Ishikawa (cell line): ENCODE data around the gene AGRP.

Experiments used
- CEBPB ChIP-seq: IDR thresholded peaks from 2 replicates; pipeline ENCODE4 v1.6.1; 2012
- CREB1 ChIP-seq: IDR thresholded peaks from 2 replicates; pipeline ENCODE4 v1.6.1; 2012; ENCODE audit warnings: low read depth
- EGR1 ChIP-seq: IDR thresholded peaks from 2 replicates; pipeline ENCODE4 v1.6.1; 2012
- EP300 ChIP-seq: IDR thresholded peaks from 2 replicates; pipeline ENCODE4 v1.6.1; 2012; ENCODE audit warnings: borderline replicate concordance
- NFIC ChIP-seq: IDR thresholded peaks from 2 replicates; pipeline ENCODE4 v1.6.1; 2012
- RAD21 ChIP-seq: IDR thresholded peaks from 2 replicates; pipeline ENCODE4 v1.6.1; 2012; ENCODE audit warnings: low read depth
- TAF1 ChIP-seq: IDR thresholded peaks from 2 replicates; pipeline ENCODE4 v1.6.1; 2012; ENCODE audit warnings: low read depth, mild to moderate bottlenecking
- TCF12 ChIP-seq: IDR thresholded peaks from 2 replicates; pipeline ENCODE4 v1.6.1; 2012; ENCODE audit warnings: low read depth
- YY1 ChIP-seq: IDR thresholded peaks from 2 replicates; pipeline ENCODE4 v1.6.1; 2012; ENCODE audit warnings: low read depth
- ZBTB7A ChIP-seq: IDR thresholded peaks from 2 replicates; pipeline ENCODE4 v1.6.1; 2012; ENCODE audit warnings: low read depth
- TF ChIP-seq, protein P1 (sequence below): IDR thresholded peaks from 2 replicates; pipeline ENCODE4 v1.6.1; 2012; ENCODE audit warnings: low read depth, mild to moderate bottlenecking
- TF ChIP-seq, protein P2 (sequence below): IDR thresholded peaks from 2 replicates; pipeline ENCODE4 v1.6.1; 2012

- TF ChIP-seq, protein P1, sequence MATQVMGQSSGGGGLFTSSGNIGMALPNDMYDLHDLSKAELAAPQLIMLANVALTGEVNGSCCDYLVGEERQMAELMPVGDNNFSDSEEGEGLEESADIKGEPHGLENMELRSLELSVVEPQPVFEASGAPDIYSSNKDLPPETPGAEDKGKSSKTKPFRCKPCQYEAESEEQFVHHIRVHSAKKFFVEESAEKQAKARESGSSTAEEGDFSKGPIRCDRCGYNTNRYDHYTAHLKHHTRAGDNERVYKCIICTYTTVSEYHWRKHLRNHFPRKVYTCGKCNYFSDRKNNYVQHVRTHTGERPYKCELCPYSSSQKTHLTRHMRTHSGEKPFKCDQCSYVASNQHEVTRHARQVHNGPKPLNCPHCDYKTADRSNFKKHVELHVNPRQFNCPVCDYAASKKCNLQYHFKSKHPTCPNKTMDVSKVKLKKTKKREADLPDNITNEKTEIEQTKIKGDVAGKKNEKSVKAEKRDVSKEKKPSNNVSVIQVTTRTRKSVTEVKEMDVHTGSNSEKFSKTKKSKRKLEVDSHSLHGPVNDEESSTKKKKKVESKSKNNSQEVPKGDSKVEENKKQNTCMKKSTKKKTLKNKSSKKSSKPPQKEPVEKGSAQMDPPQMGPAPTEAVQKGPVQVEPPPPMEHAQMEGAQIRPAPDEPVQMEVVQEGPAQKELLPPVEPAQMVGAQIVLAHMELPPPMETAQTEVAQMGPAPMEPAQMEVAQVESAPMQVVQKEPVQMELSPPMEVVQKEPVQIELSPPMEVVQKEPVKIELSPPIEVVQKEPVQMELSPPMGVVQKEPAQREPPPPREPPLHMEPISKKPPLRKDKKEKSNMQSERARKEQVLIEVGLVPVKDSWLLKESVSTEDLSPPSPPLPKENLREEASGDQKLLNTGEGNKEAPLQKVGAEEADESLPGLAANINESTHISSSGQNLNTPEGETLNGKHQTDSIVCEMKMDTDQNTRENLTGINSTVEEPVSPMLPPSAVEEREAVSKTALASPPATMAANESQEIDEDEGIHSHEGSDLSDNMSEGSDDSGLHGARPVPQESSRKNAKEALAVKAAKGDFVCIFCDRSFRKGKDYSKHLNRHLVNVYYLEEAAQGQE = no peak
- TF ChIP-seq TAF1 (no peak), RAD21 (no peak), NFIC (no peak), CREB1 (no peak), EGR1 (no peak), TCF12 (no peak), YY1 (no peak), EP300 (no peak), ZBTB7A (no peak), CEBPB (no peak)
- TF ChIP-seq, protein P2, sequence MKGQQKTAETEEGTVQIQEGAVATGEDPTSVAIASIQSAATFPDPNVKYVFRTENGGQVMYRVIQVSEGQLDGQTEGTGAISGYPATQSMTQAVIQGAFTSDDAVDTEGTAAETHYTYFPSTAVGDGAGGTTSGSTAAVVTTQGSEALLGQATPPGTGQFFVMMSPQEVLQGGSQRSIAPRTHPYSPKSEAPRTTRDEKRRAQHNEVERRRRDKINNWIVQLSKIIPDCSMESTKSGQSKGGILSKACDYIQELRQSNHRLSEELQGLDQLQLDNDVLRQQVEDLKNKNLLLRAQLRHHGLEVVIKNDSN = no peak
Measured at GRCh38 chr16:67446968-67447507, 36.3 kb downstream of the AGRP start.
